Retinal pigment epithelial cell (primary cell): ENCODE results near the gene DGLUCY.
"Not testable (repeated sequence)": the region's sequence is repeated elsewhere in the genome, so short reads cannot be mapped to it uniquely, and the experiment has no call there.

Experiments used
- DNase-seq: peaks from one replicate; pipeline ENCODE4 v3.0.0-alpha.2; 2010; ENCODE audit warnings: low read depth
- H3K4me3 ChIP-seq: 2 replicates; pipeline ENCODE4 v1.5.1; 2011; ENCODE audit warnings: mild to moderate bottlenecking, low read length, control low read depth, moderate library complexity
- CTCF ChIP-seq: conservative IDR thresholded peaks from 2 replicates; pipeline ENCODE4 v1.5.1; 2011; ENCODE audit warnings: low read depth, low read length, control low read depth, inconsistent platforms

DGLUCY gene

GRCh38 chr14:91218014-91218413 lies 104.1 kb downstream of the DGLUCY start:
- no peak for TF ChIP-seq CTCF
- no peak overlapping the region for H3K4me3 ChIP-seq
- no peak for DNase-seq

- no peak overlapping the region for H3K4me3 ChIP-seq
- DNase-seq, result no peak
- TF ChIP-seq CTCF, result no peak
These were observed 105.9 kb downstream of the DGLUCY start for GRCh38 chr14:91219517-91220389.

GRCh38 chr14:91220581-91221000 lies 106.7 kb downstream of the DGLUCY start:
- no peak for DNase-seq
- TF ChIP-seq CTCF, result no peak
- H3K4me3 ChIP-seq, result no peak overlapping the region

GRCh38 chr14:91221270-91221669 lies 107.4 kb downstream of the DGLUCY start:
- no peak for TF ChIP-seq CTCF
- no peak overlapping the region for H3K4me3 ChIP-seq
- no peak for DNase-seq

- TF ChIP-seq CTCF, result no peak
- H3K4me3 ChIP-seq, result no peak overlapping the region
- no peak for DNase-seq
These were observed 109.3 kb downstream of the DGLUCY start for GRCh38 chr14:91223028-91223783.

GRCh38 chr14:91225025-91225424 lies 111.2 kb downstream of the DGLUCY start:
- no peak for TF ChIP-seq CTCF
- no peak overlapping the region for H3K4me3 ChIP-seq
- DNase-seq, result no peak

- DNase-seq, result not testable (repeated sequence)
These were observed 112.5 kb downstream of the DGLUCY start for GRCh38 chr14:91226360-91226759.

More at GRCh38 chr14:91226360-91226759, 112.5 kb downstream of the DGLUCY start:
- not testable (repeated sequence) for H3K4me3 ChIP-seq
